ENCODE results near the gene RGS16.

DNA sequence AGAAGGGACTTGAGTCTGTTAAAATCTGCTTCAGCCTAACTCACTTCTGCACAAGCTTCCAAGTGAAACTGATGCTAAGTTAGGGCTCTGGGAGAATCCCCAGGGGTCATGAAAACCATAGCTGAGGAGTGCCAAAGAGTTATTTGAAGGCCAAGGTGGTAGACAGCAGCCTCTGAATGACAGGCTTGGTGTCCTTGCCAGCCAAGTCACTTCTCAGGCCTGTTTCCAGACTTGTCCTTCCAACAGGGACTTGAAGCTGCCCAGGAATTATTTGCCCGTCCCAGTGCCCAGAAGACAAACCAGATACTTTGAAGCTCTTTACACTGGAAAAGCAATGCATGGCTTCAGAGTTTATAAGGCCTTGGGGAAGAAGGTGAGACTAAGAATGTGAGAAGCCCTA is 48.7 kb downstream of the RGS16 start:
- TF ChIP-seq EZH2 (IDR thresholded peaks at IDR 0.05; ENCODE audit: insufficient read depth, poor library complexity, severe bottlenecking) (no peak), EZH2phosphoT487 (IDR thresholded peaks at IDR 0.05; ENCODE audit: insufficient read depth, low read depth) (no peak)
